ENCODE data around the gene CDC42BPB.

CDC42BPB gene

GRCh38 chr14:102893452-102893851, 163.9 kb downstream of the CDC42BPB start:
- DNase-seq: no peak

- DNase-seq: no peak
These were observed 164.7 kb downstream of the CDC42BPB start for GRCh38 chr14:102892651-102893050.

- no peak for DNase-seq
These were observed 165.8 kb downstream of the CDC42BPB start for GRCh38 chr14:102891556-102891955.

GRCh38 chr14:102891111-102891510, 166.2 kb downstream of the CDC42BPB start:
- no peak for DNase-seq

- no peak for DNase-seq
These were observed 167.7 kb downstream of the CDC42BPB start for GRCh38 chr14:102889615-102890014.

- DNase-seq: no peak
These were observed 168.6 kb downstream of the CDC42BPB start for GRCh38 chr14:102888748-102889147.

GRCh38 chr14:102885737-102886447, 171.5 kb downstream of the CDC42BPB start:
- no peak for DNase-seq

- no peak for DNase-seq
These were observed 173.8 kb downstream of the CDC42BPB start for GRCh38 chr14:102883554-102883953.

GRCh38 chr14:102883089-102883541, 174.2 kb downstream of the CDC42BPB start:
- DNase-seq: no peak
